Kidney epithelial cell (primary cell): ENCODE results near the gene ATXN7L1. TPM values are rescaled to one million over a fixed set of nuclear protein-coding genes. Genes with fewer than 3 reads are reported as not detected.

ENCODE experiments used
- DNase-seq: peaks from one replicate; pipeline ENCODE4 v3.0.0-alpha.2; 2010; ENCODE audit warnings: low read depth
- H3K27me3 ChIP-seq: 2 replicates; pipeline ENCODE4 v1.6.0; 2011; ENCODE audit warnings: low read length; ENCODE audit not compliant: control insufficient read depth, insufficient read depth
- H3K36me3 ChIP-seq: 2 replicates; pipeline ENCODE4 v1.5.1; 2011; ENCODE audit warnings: low read length; ENCODE audit not compliant: control insufficient read depth, insufficient read depth
- H3K4me3 ChIP-seq: 2 replicates; pipeline ENCODE4 v1.5.1; 2011; ENCODE audit warnings: low read depth, mild to moderate bottlenecking, control low read depth, low read length
- CTCF ChIP-seq: IDR thresholded peaks from 2 replicates; pipeline ENCODE4 v1.5.1; 2011; ENCODE audit warnings: mild to moderate bottlenecking, moderate library complexity, low read length, control low read depth, inconsistent platforms; ENCODE audit not compliant: insufficient read depth, poor library complexity, severe bottlenecking
- total RNA-seq: library from RNA; depleted of rRNA; stranded (reverse); fragments of >200 nt; gene quantifications from 2 replicates; pipeline ENCODE4 v1.2.3, GENCODE V29; 2015

ATXN7L1 gene
- 2.4 and 3.1 TPM in 2 replicates for total RNA-seq

GRCh38 chr7:105876091-105876963 is at the start of gene ATXN7L1:
TSS of gene ATXN7L1 (minus strand) at chr7:105876599. CDS start at chr7:105876558, 41 bp downstream.
- no peak for TF ChIP-seq CTCF
- Histone ChIP-seq H3K36me3 (no peaks in the 10 kb centered on the region), H3K27me3 (no peaks in the 10 kb centered on the region), H3K4me3 (peak within 1 kb of the TSS; percentile 90)
- DNase-seq: peak; percentile 83

GRCh38 chr7:105926131-105926530 is 49.7 kb upstream of the ATXN7L1 start:
- DNase-seq: no peak
- Histone ChIP-seq H3K4me3 (no peak overlapping the region), H3K36me3 (no peaks in the 10 kb centered on the region), H3K27me3 (no peaks in the 10 kb centered on the region)
- no peak for TF ChIP-seq CTCF

- Histone ChIP-seq H3K4me3 (no peak overlapping the region), H3K36me3 (no peaks in the 10 kb centered on the region), H3K27me3 (no peaks in the 10 kb centered on the region)
- no peak for TF ChIP-seq CTCF
- DNase-seq: no peak
Observed at GRCh38 chr7:105924945-105925344, 48.5 kb upstream of the ATXN7L1 start.

- Histone ChIP-seq H3K36me3 (no peaks in the 10 kb centered on the region), H3K27me3 (no peaks in the 10 kb centered on the region), H3K4me3 (no peak overlapping the region)
- DNase-seq: peak; percentile 12
- no peak for TF ChIP-seq CTCF
Observed at GRCh38 chr7:105920766-105921165, 44.4 kb upstream of the ATXN7L1 start.

GRCh38 chr7:105917659-105918058 is 41.3 kb upstream of the ATXN7L1 start:
- no peak overlapping the region for H3K4me3 ChIP-seq
- no peaks in the 10 kb centered on the region for H3K36me3 ChIP-seq
- DNase-seq: no peak
- no peak for TF ChIP-seq CTCF
- H3K27me3 ChIP-seq: no peaks in the 10 kb centered on the region

- no peak for TF ChIP-seq CTCF
- no peak for DNase-seq
- Histone ChIP-seq H3K4me3 (no peak overlapping the region), H3K27me3 (no peaks in the 10 kb centered on the region), H3K36me3 (no peaks in the 10 kb centered on the region)
Observed at GRCh38 chr7:105916603-105917002, 40.2 kb upstream of the ATXN7L1 start.
